ENCODE measurements around the gene TRIM6. TPM values are rescaled to one million over a fixed set of nuclear protein-coding genes. Genes with fewer than 3 reads are reported as not detected.

The TRIM6 gene, protein sequence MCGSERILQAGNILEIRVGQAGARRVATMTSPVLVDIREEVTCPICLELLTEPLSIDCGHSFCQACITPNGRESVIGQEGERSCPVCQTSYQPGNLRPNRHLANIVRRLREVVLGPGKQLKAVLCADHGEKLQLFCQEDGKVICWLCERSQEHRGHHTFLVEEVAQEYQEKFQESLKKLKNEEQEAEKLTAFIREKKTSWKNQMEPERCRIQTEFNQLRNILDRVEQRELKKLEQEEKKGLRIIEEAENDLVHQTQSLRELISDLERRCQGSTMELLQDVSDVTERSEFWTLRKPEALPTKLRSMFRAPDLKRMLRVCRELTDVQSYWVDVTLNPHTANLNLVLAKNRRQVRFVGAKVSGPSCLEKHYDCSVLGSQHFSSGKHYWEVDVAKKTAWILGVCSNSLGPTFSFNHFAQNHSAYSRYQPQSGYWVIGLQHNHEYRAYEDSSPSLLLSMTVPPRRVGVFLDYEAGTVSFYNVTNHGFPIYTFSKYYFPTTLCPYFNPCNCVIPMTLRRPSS
- total RNA-seq: 3.0 and 4.6 TPM in 2 replicates

DNA sequence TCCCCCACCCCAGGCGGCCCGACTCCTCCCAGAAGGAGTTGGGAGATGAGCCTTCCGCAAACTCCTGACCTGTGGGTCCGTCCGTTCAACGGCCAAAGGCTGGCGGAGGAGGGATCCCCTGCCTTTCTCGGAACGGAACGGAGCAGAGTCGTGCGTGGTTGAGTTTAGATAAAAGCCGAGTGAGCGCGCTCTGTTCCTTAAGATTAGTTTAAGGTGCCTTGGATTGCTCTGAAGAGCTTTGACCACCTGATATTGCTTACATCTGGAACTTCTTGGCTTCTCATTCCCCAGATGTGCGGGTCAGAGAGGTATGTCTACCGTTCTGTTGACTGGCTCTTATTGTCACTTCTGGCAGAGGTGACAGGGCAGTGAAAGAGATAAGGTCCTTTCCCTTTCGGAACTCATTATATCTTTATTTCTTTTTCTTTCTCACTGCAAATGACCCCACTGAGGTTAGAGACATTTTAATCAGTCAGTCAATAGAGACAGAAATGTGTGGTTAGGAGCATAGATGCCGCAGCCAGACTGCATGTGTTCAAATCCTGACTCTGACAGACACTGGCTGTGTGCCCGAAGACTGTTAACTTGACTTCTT is at the start of gene TRIM6:
Gene TRIM6, plus strand, starts transcription at position 31 of the 595 bp plus-strand sequence. Its CDS starts 261 bp downstream, at position 292.

DNA sequence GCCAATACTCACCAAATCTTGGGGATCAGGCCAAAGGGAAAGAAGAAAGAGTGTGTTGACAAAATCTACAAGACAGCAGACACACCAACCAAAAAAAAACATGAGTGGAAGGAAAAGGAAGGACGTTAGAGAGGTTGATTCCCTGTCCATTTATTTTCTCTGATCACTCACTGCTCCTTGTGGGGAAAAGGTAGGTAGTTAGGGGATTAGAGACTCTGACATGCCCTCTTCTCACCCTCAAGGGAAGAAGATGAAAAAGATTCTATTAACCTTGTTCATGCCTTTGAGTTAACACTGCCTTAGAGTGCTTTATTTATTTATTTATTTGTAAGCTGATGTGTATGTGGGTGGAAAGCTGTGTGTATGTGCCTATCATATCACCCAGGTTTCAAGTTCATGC is 48.0 kb upstream of the TRIM6 start, which contains the start of gene OR52H1:
Gene OR52H1, minus strand, starts transcription at position 101 of the 400 bp plus-strand sequence. CDS start 3,035 bp downstream, outside the sequence.

DNA sequence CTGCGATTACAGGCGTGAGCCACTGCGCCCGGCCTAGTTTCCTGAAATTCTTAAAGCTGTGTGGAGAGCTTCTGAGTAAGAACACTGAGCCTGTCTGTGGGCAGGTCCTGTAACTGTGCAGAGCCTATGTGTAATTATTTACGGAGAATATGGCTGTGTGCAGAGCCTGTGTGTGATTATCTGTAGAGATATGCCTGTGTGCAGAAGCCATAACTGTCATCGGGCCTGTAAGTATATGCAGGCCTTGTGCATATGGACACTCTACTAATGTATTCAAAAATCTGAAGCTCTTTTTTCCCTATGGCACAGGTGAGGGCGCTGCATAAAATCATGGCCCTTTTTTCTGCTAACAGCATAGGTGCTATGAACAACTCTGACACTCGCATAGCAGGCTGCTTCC is 15.9 kb upstream of the TRIM6 start, which contains the start of gene OR52B6:
Gene OR52B6, plus strand, starts transcription at position 301 of the 400 bp plus-strand sequence. Its CDS starts 0 bp downstream, at position 301.

DNA sequence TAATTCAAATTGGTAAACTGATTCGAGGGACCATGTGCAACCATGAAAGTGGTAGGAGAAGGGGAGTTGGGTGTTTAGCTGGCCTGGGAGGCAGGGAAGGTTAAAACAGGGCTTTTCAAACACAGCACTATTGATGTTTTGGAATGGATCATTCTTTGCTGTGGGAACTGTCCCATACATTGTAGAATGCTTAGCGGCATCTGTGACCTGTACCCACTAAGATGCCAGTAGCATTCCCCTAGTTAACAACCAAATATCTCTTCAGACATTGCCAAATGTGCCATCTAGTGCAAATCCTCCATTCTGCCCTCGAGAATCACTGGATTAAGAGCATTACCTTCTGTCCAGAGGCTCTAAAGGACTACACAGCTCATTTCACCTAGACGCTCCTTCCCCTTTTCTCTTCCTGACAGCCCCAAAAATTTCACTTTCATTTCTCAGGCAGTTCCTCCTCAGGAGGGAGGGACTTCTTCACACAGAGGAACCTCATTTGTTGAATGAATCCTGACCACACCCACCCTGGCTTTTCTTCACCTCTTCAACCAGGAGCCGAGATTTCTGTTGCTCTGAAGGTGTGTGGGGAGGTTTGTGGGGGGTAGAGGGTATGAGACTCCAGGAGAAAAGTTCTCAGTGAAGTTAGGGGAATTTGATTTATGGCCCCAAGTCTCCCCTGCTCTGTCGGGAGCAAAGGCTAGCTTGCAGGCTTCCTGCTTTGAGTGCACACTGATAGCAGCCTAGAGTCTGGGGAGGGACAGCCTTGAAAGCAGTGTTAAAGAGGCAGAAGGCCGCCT is 28.2 kb downstream of the TRIM6 start, which contains the start of gene TRIM34:
Gene TRIM34, plus strand, starts transcription at position 513 of the 791 bp plus-strand sequence. CDS start 7,331 bp downstream, outside the sequence.

Other genes with a start within 250 kb of the TRIM6 start
- gene OR51B6, start 245.1 kb upstream of the TRIM6 start, total RNA-seq: not detected in 2 replicates
- gene OR51M1, start 212.8 kb upstream of the TRIM6 start, total RNA-seq: not detected in 2 replicates
- gene OR51Q1, start 174.5 kb upstream of the TRIM6 start, total RNA-seq: not detected in 2 replicates
- gene OR51I1, start 155.1 kb upstream of the TRIM6 start, total RNA-seq: 0.28 TPM in 1 of 2 replicates, not detected in the other
- not detected in 2 replicates for gene OR51I2, start 147.3 kb upstream of the TRIM6 start, total RNA-seq
- gene OR52D1, start 108.0 kb upstream of the TRIM6 start, total RNA-seq: not detected in 2 replicates
- gene UBQLN3, start 86.7 kb upstream of the TRIM6 start, total RNA-seq: under 0.01 and 0.14 TPM in 2 replicates
- gene UBQLNL, start 79.9 kb upstream of the TRIM6 start, total RNA-seq: 0.14 and 0.18 TPM in 2 replicates
- 0.43 and 0.65 TPM in 2 replicates for gene OR52H1, start 48.1 kb upstream of the TRIM6 start, total RNA-seq
- not detected in 2 replicates for gene OR52B6, start 15.8 kb upstream of the TRIM6 start, total RNA-seq
- gene TRIM34, start 28.4 kb downstream of the TRIM6 start, total RNA-seq: 8.7 and 11.4 TPM in 2 replicates
- 38.5 and 43.5 TPM in 2 replicates for gene TRIM5, start 88.4 kb downstream of the TRIM6 start, total RNA-seq
- gene TRIM22, start 93.2 kb downstream of the TRIM6 start, total RNA-seq: 82.2 and 84.5 TPM in 2 replicates
- gene OR56B1, start 139.8 kb downstream of the TRIM6 start, total RNA-seq: not detected in 2 replicates
- not detected in 2 replicates for gene OR52N4, start 157.6 kb downstream of the TRIM6 start, total RNA-seq
- not detected in 2 replicates for gene OR52N5, start 186.7 kb downstream of the TRIM6 start, total RNA-seq
- not detected in 2 replicates for gene OR52N1, start 194.6 kb downstream of the TRIM6 start, total RNA-seq
- not detected in 2 replicates for gene OR52N2, start 212.3 kb downstream of the TRIM6 start, total RNA-seq
- gene OR52E6, start 245.3 kb downstream of the TRIM6 start, total RNA-seq: not detected in 2 replicates

Measured in smooth muscle cell of bladder (primary cell).